ENCODE data around the gene PHLDB2.

PHLDB2 gene

GRCh38 chr3:111851511-111851954, 7.5 kb upstream of the PHLDB2 start:
- Histone ChIP-seq H2BK120ac (ENCODE audit: low read depth, low read length) (no peak overlapping the region), H3K27me3 (ENCODE audit: control insufficient read depth in 3 of 3, insufficient read depth in 3 of 3, low read depth in 1 of 3, low read length in 3 of 3) (no peaks in the 10 kb centered on the region), H2BK12ac (ENCODE audit: low read length) (no peak overlapping the region), H3K79me1 (ENCODE audit: low read depth, low read length) (no peaks in the 10 kb centered on the region), H2AFZ (ENCODE audit: low read length) (peak overlapping the region; percentile 76), H3K4ac (ENCODE audit: low read length) (no peak overlapping the region), H3K4me1 (ENCODE audit: control insufficient read depth in 2 of 2, insufficient read depth in 1 of 2, low read depth in 1 of 2, low read length in 2 of 2) (peaks cover 0 to 14% of the 10 kb centered on the region in 2 donors), H3K14ac (ENCODE audit: low read length) (no peak overlapping the region), H3K23ac (ENCODE audit: low read depth, low read length, poor library complexity) (no peak overlapping the region), H3K18ac (ENCODE audit: low read length) (no peak overlapping the region), H4K91ac (ENCODE audit: low read depth, low read length, poor library complexity) (no peak overlapping the region), H4K8ac (ENCODE audit: low read depth, low read length) (no peak overlapping the region), H2AK5ac (ENCODE audit: low read depth, low read length) (no peak overlapping the region), H3K36me3 (replicated peaks in 1 of 2; ENCODE audit: control insufficient read depth in 2 of 2, insufficient read depth in 2 of 2, low read length in 2 of 2) (no peaks in the 10 kb centered on the region), H3K9ac (ENCODE audit: low read depth, low read length, poor library complexity) (no peak overlapping the region), H2BK15ac (ENCODE audit: low read length) (no peak overlapping the region), H3K27ac (replicated peaks; ENCODE audit: low read length) (no peak overlapping the region), H3K4me2 (ENCODE audit: insufficient read depth, low read length, poor library complexity, severe bottlenecking) (no peak overlapping the region), H3K9me3 (replicated peaks in 1 of 2; ENCODE audit: control insufficient read depth in 2 of 2, insufficient read depth in 1 of 2, low read depth in 1 of 2, low read length in 2 of 2) (no peaks in the 10 kb centered on the region), H2BK5ac (ENCODE audit: low read length) (no peak overlapping the region), H3K4me3 (ENCODE audit: low read length in 2 of 2) (no peak overlapping the region)
- no CpG with 5 or more reads among the region's 8 CpGs for WGBS, 2 donors (ENCODE audit: extremely low coverage in 2 of 2, insufficient read length in 2 of 2, insufficient replicate concordance in 1 of 2)
- DNase-seq (ENCODE audit: low spot score), result no peak

GRCh38 chr3:111852540-111852939, 6.5 kb upstream of the PHLDB2 start:
- no CpG with 5 or more reads among the region's 3 CpGs for WGBS, 2 donors (ENCODE audit: extremely low coverage in 2 of 2, insufficient read length in 2 of 2, insufficient replicate concordance in 1 of 2)
- H3K4me3 ChIP-seq (ENCODE audit: low read length in 2 of 2), result no peak overlapping the region

DNA sequence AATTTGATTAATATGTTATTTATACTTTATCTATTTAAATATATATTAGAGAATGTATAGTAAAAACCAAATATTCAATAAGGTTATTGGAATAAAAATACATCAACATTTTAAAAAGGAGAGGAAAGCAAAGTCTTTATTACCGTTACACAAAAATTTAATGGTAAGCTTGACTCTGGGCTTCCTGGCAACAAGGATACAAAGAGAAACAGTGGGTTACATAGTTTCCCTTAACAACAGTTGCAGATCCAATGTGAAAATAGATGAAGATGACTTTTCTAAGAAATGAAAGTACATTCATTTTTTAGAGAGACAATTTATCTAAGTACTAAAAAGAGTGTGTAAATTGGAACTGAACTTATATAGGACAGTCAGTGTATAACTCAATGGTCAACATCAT, 6.0 kb upstream of the PHLDB2 start:
- H3K9me3 ChIP-seq (replicated peaks in 1 of 2; ENCODE audit: control insufficient read depth in 2 of 2, insufficient read depth in 1 of 2, low read depth in 1 of 2, low read length in 2 of 2), result no peaks in the 10 kb centered on the region
- no peaks in the 10 kb centered on the region for H3K36me3 ChIP-seq (replicated peaks in 1 of 2; ENCODE audit: control insufficient read depth in 2 of 2, insufficient read depth in 2 of 2, low read length in 2 of 2)
- no peak overlapping the region for H3K23ac ChIP-seq (ENCODE audit: low read depth, low read length, poor library complexity)
- no peak overlapping the region for H3K4ac ChIP-seq (ENCODE audit: low read length)
- H2BK15ac ChIP-seq (ENCODE audit: low read length), result no peak overlapping the region
- no peak overlapping the region for H2BK5ac ChIP-seq (ENCODE audit: low read length)
- peaks cover 0 to 14% of the 10 kb centered on the region in 2 donors for H3K4me1 ChIP-seq (ENCODE audit: control insufficient read depth in 2 of 2, insufficient read depth in 1 of 2, low read depth in 1 of 2, low read length in 2 of 2)
- no peak overlapping the region for H3K4me2 ChIP-seq (ENCODE audit: insufficient read depth, low read length, poor library complexity, severe bottlenecking)
- H2BK120ac ChIP-seq (ENCODE audit: low read depth, low read length), result no peak overlapping the region
- H3K79me1 ChIP-seq (ENCODE audit: low read depth, low read length), result no peaks in the 10 kb centered on the region
- WGBS, 2 donors (ENCODE audit: extremely low coverage in 2 of 2, insufficient read length in 2 of 2, insufficient replicate concordance in 1 of 2), result no CpG with 5 or more reads among the region's 1 CpG
- no peak overlapping the region for H3K18ac ChIP-seq (ENCODE audit: low read length)
- H3K4me3 ChIP-seq (ENCODE audit: low read length in 2 of 2), result no peak overlapping the region
- H3K27me3 ChIP-seq (ENCODE audit: control insufficient read depth in 3 of 3, insufficient read depth in 3 of 3, low read depth in 1 of 3, low read length in 3 of 3), result no peaks in the 10 kb centered on the region
- H3K27ac ChIP-seq (replicated peaks; ENCODE audit: low read length), result no peak overlapping the region
- no peak overlapping the region for H3K9ac ChIP-seq (ENCODE audit: low read depth, low read length, poor library complexity)
- H4K8ac ChIP-seq (ENCODE audit: low read depth, low read length), result no peak overlapping the region
- no peak for DNase-seq (ENCODE audit: low spot score)
- H2BK12ac ChIP-seq (ENCODE audit: low read length), result no peak overlapping the region
- no peak overlapping the region for H2AFZ ChIP-seq (ENCODE audit: low read length)
- H4K91ac ChIP-seq (ENCODE audit: low read depth, low read length, poor library complexity), result no peak overlapping the region
- H3K14ac ChIP-seq (ENCODE audit: low read length), result no peak overlapping the region
- H2AK5ac ChIP-seq (ENCODE audit: low read depth, low read length), result no peak overlapping the region

More at GRCh38 chr3:111852540-111852939, 6.5 kb upstream of the PHLDB2 start:
- Histone ChIP-seq H3K23ac (ENCODE audit: low read depth, low read length, poor library complexity) (no peak overlapping the region), H4K8ac (ENCODE audit: low read depth, low read length) (no peak overlapping the region), H3K4me2 (ENCODE audit: insufficient read depth, low read length, poor library complexity, severe bottlenecking) (no peak overlapping the region), H3K36me3 (replicated peaks in 1 of 2; ENCODE audit: control insufficient read depth in 2 of 2, insufficient read depth in 2 of 2, low read length in 2 of 2) (no peaks in the 10 kb centered on the region), H3K9ac (ENCODE audit: low read depth, low read length, poor library complexity) (no peak overlapping the region), H3K9me3 (replicated peaks in 1 of 2; ENCODE audit: control insufficient read depth in 2 of 2, insufficient read depth in 1 of 2, low read depth in 1 of 2, low read length in 2 of 2) (no peaks in the 10 kb centered on the region), H3K27me3 (ENCODE audit: control insufficient read depth in 3 of 3, insufficient read depth in 3 of 3, low read depth in 1 of 3, low read length in 3 of 3) (no peaks in the 10 kb centered on the region), H2BK15ac (ENCODE audit: low read length) (no peak overlapping the region), H3K79me1 (ENCODE audit: low read depth, low read length) (no peaks in the 10 kb centered on the region), H2BK120ac (ENCODE audit: low read depth, low read length) (no peak overlapping the region), H3K4ac (ENCODE audit: low read length) (no peak overlapping the region), H3K4me1 (ENCODE audit: control insufficient read depth in 2 of 2, insufficient read depth in 1 of 2, low read depth in 1 of 2, low read length in 2 of 2) (peaks cover 0 to 14% of the 10 kb centered on the region in 2 donors), H4K91ac (ENCODE audit: low read depth, low read length, poor library complexity) (no peak overlapping the region), H2AK5ac (ENCODE audit: low read depth, low read length) (no peak overlapping the region), H2BK5ac (ENCODE audit: low read length) (no peak overlapping the region), H3K27ac (replicated peaks; ENCODE audit: low read length) (no peak overlapping the region), H2BK12ac (ENCODE audit: low read length) (no peak overlapping the region), H3K18ac (ENCODE audit: low read length) (no peak overlapping the region), H2AFZ (ENCODE audit: low read length) (no peak overlapping the region), H3K14ac (ENCODE audit: low read length) (no peak overlapping the region)
- no peak for DNase-seq (ENCODE audit: low spot score)

DNA sequence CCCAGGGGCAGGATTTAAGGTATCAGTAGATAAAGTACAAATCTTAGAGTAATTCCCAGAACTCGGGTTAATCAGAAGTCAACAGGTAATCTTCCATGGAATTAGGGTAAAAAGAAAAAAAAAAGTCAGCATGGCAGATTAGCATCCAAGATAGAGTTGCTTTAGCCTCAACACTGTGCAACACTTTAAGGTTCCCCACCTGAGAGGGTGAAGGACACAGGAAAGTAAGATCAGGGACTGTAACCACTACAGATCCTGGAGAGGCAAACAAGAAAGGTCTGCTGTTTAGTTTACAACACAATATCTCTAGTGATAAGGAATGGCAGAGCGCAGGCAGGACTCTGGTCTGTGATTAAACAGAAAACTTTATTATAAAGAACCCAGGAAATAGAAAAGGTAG, 4.1 kb upstream of the PHLDB2 start:
- Histone ChIP-seq H2AFZ (ENCODE audit: low read length) (no peak overlapping the region), H2BK5ac (ENCODE audit: low read length) (no peak overlapping the region), H3K14ac (ENCODE audit: low read length) (no peak overlapping the region), H3K9ac (ENCODE audit: low read depth, low read length, poor library complexity) (no peak overlapping the region), H3K4me1 (ENCODE audit: control insufficient read depth in 2 of 2, insufficient read depth in 1 of 2, low read depth in 1 of 2, low read length in 2 of 2) (peaks cover 3 to 17% of the 10 kb centered on the region in 2 donors), H3K9me3 (replicated peaks in 1 of 2; ENCODE audit: control insufficient read depth in 2 of 2, insufficient read depth in 1 of 2, low read depth in 1 of 2, low read length in 2 of 2) (no peaks in the 10 kb centered on the region), H3K23ac (ENCODE audit: low read depth, low read length, poor library complexity) (no peak overlapping the region), H3K4me3 (ENCODE audit: low read length in 2 of 2) (no peak overlapping the region), H2BK120ac (ENCODE audit: low read depth, low read length) (no peak overlapping the region), H2BK15ac (ENCODE audit: low read length) (no peak overlapping the region), H3K4me2 (ENCODE audit: insufficient read depth, low read length, poor library complexity, severe bottlenecking) (no peak overlapping the region), H4K91ac (ENCODE audit: low read depth, low read length, poor library complexity) (no peak overlapping the region), H3K79me1 (ENCODE audit: low read depth, low read length) (no peaks in the 10 kb centered on the region), H3K27ac (replicated peaks; ENCODE audit: low read length) (no peak overlapping the region), H3K36me3 (replicated peaks in 1 of 2; ENCODE audit: control insufficient read depth in 2 of 2, insufficient read depth in 2 of 2, low read length in 2 of 2) (no peaks in the 10 kb centered on the region), H2BK12ac (ENCODE audit: low read length) (no peak overlapping the region), H4K8ac (ENCODE audit: low read depth, low read length) (no peak overlapping the region), H2AK5ac (ENCODE audit: low read depth, low read length) (no peak overlapping the region), H3K18ac (ENCODE audit: low read length) (no peak overlapping the region), H3K4ac (ENCODE audit: low read length) (no peak overlapping the region), H3K27me3 (ENCODE audit: control insufficient read depth in 3 of 3, insufficient read depth in 3 of 3, low read depth in 1 of 3, low read length in 3 of 3) (peaks cover 0 to 3% (median 0%) of the 10 kb centered on the region in 3 experiments)
- no peak for DNase-seq (ENCODE audit: low spot score)
- no CpG with 5 or more reads among the region's 2 CpGs for WGBS, 2 donors (ENCODE audit: extremely low coverage in 2 of 2, insufficient read length in 2 of 2, insufficient replicate concordance in 1 of 2)
